Forelimb muscle (tissue), 1 donor: Measurements from ENCODE around the gene URI1. TPM values are rescaled to one million over a fixed set of nuclear protein-coding genes. Genes with fewer than 3 reads are reported as not detected.
"Not testable (repeated sequence)": the region's sequence is repeated elsewhere in the genome, so short reads cannot be mapped to it uniquely, and the experiment has no call there.

Experiments used
- DNase-seq: peaks from one replicate; pipeline ENCODE4 v3.0.0-alpha.2; 2013; ENCODE audit warnings: low read depth
- polyA plus RNA-seq: library from polyadenylated mRNA; unstranded; fragments of 120-200 nt; gene quantifications from one replicate; pipeline ENCODE4 v1.2.1, GENCODE V29; 2013; ENCODE audit not compliant: insufficient read length

Gene URI1
- polyA plus RNA-seq, 1 donor = 76.8 TPM

GRCh38 chr19:30023330-30023729 lies 81.3 kb downstream of the URI1 start:
- no peak for DNase-seq

- DNase-seq = no peak
Observed at GRCh38 chr19:30024091-30024490, 82.1 kb downstream of the URI1 start.

GRCh38 chr19:30026933-30027332 lies 84.9 kb downstream of the URI1 start:
- no peak for DNase-seq

- no peak for DNase-seq
Observed at GRCh38 chr19:30028118-30028991, 86.3 kb downstream of the URI1 start.

GRCh38 chr19:30028992-30029343 lies 86.9 kb downstream of the URI1 start:
- DNase-seq = no peak

GRCh38 chr19:30029721-30030510 lies 87.9 kb downstream of the URI1 start:
- no peak for DNase-seq

- no peak for DNase-seq
Observed at GRCh38 chr19:30034321-30034720, 92.3 kb downstream of the URI1 start.

- no peak for DNase-seq
Observed at GRCh38 chr19:30036154-30037129, 94.4 kb downstream of the URI1 start.

- DNase-seq = no peak
Observed at GRCh38 chr19:30037835-30038234, 95.8 kb downstream of the URI1 start.

GRCh38 chr19:30041931-30042330 lies 99.9 kb downstream of the URI1 start:
- not testable (repeated sequence) for DNase-seq

GRCh38 chr19:30043008-30043407 lies 101.0 kb downstream of the URI1 start:
- DNase-seq = not testable (repeated sequence)

- no peak for DNase-seq
Observed at GRCh38 chr19:30044273-30045248, 102.5 kb downstream of the URI1 start.

GRCh38 chr19:30046522-30046921 lies 104.5 kb downstream of the URI1 start:
- no peak for DNase-seq

- DNase-seq = no peak
Observed at GRCh38 chr19:30047432-30047831, 105.4 kb downstream of the URI1 start.

- DNase-seq = no peak
Observed at GRCh38 chr19:30049226-30049625, 107.2 kb downstream of the URI1 start.

- DNase-seq = no peak
Observed at GRCh38 chr19:30049846-30050667, 108.0 kb downstream of the URI1 start.

GRCh38 chr19:30052122-30053075 lies 110.4 kb downstream of the URI1 start:
- no peak for DNase-seq

GRCh38 chr19:30053558-30053957 lies 111.5 kb downstream of the URI1 start:
- no peak for DNase-seq
